IPS DF 19.7 (cell line): ENCODE data around the gene RNF152.

Experiments
- DNase-seq: peaks from one replicate; pipeline ENCODE4 v3.0.0-alpha.2; 2013; ENCODE audit warnings: low read depth, low spot score

RNF152 gene

GRCh38 chr18:61894751-61895524 lies 2.1 kb upstream of the RNF152 start:
- DNase-seq: no peak

GRCh38 chr18:61893971-61894750 lies 1.4 kb upstream of the RNF152 start:
- no peak for DNase-seq

DNA sequence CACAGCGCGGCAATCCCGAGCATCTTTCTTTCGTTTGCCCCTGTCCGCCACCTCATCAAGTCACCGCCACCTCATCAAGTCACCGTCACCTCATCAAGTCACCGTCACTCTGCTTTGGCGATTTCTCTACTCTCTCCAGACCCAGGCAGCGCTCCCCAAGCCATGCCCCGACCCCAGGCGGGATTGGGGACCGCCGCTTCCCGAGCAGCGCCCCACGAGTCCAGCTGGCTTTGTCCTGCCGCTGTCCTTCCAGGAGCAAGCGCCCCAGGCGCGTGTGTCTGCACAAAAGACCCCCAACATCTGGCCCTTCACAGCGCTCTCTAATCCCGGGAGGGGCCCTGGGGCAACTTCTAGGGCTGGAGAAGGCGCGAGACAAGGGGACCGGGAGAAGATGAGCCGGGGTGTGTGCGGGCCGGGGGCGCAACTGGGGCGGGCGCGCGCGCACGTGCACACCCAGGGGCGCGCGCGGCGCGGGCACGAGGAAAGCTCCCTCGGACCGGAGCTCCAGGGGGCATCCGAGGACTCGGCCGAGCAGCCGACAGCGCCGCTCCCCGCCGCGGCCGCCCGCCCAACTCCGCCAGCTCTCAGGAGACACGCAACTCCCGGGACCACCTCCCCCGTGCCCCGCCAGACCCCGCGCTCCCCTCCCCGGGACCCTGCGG lies 633 bp upstream of the RNF152 start:
- no peak for DNase-seq

DNA sequence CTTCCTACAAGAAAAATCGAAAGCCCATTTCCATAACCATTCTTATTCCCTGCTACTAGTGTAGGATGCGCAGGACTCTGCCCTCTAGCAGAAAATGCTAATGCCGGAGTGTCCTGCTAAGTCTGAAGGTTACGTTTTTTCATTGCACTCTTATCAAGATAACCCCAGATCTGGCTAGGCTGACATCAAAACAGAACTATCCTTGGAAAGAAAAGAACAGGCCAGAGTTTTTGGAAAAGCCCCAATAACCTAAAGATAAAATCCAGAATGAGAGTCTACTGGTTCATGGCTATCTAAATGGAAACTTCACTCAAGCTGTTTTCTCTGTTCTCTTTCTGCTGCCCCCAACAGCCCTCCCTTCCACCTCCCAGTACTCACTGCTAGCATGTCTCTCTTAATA lies 913 bp downstream of the RNF152 start:
- DNase-seq: no peak

DNA sequence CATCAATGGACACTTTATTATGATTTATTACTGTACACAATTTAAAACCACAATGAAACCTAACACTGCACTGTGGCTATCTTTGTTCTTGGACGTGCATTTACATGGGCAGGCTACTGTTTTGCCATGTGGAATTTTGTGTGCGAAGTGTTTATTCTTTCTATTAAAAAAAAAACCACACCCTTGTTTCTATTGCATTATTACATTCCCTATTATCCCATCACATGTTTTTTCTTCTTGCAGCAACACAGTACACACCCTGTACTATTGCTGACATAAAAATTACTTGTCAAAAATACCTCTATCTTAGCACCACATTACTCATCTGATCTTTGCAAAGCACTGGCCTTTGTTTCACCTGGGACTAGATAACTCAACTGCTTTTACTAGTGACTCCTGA lies 1.5 kb downstream of the RNF152 start:
- DNase-seq: no peak

- no peak for DNase-seq
Measured at GRCh38 chr18:61890344-61890743, 2.5 kb downstream of the RNF152 start.

DNA sequence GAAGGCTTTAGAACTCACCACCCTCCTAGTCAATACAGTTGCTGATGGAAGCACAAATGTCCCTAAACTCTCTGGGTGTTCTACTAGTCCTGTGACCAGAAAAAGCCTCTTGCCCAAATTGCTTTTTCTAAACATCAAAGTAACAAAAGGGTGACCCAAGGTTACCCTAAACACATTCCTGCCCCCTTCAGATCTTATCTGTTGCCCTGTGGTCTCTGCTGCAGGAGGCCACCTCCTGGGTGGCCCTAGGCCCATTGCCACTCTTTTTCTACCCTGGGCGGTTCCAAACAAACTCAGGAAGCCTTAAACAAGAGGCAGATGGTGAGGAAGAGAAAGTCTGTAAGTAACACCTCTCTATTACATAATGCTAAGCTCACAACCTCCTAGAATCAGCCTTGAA lies 3.3 kb downstream of the RNF152 start:
- no peak for DNase-seq

DNA sequence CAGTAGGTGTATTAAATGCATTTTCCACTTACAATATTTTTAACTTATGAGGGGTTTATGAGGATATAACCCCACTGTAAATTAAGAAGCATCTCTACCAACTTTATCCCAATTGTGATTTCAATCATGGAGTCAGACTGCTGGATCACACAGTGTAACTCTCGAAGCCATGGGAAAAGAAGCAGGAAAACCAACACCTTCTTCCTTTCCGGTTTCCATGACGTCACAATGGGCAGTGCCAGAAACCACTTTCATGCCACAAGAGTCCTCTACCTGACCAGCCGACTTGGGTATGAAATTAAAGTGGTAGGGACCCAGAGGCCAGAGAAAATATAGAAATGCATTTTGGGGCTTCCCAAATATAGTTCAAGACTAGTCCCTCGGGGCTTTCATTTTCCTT lies 4.2 kb downstream of the RNF152 start:
- DNase-seq: no peak

GRCh38 chr18:61887838-61888237 lies 5.0 kb downstream of the RNF152 start:
- no peak for DNase-seq

GRCh38 chr18:61883547-61883946 lies 9.3 kb downstream of the RNF152 start:
- no peak for DNase-seq

DNA sequence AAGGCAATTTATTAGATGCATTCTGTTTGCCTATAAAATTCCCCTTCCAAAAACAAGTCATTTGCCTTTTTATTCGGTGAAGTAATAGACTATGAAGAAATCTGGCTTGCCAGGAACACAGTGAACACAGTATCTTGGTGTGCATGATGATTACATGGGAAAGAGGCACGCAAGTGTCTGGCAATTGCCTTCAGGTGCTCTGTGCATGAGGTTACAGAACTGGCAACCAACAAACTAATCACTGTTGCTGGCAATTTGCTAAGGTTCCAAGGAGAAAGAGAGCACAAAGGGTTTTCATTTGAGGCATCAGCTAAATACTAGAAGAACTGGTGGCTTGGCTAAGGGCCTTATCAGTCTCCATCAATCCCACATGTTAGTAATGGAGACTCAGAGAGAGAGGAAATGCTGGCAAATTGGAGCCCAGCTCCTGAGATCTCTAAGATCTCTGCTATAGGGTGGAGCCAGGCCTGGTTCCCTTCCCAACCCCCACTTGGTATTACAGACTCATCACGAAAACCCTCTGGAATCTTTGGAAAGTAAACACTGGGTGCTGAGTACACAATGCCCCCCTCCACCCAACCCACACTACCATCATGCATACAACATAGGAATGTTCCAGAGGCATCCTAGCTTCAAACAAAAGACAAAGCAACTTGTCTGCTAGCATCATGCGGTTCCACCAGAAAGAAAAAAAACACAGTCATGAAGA lies 10.4 kb downstream of the RNF152 start:
- DNase-seq: no peak

- no peak for DNase-seq
Measured at GRCh38 chr18:61876899-61877298, 15.9 kb downstream of the RNF152 start.

DNA sequence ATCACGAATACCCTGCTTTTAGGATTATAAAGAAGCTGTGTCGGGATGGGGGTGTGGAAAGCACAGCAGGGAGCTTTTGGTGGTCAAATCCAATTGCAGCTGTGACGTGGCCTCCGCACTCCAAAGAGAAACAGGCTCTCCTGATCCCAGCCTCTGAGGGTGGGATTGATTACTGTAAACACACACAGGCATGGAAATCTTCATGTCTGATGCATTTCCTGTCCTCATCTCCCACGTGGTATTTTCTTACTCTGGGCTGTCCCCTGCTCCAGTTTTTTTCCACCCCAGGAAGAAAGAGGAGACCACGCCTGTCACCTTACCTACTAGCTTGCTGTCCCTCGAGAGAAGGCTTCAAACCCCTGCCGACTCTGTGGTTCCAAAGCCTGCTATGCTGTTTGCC lies 22.7 kb downstream of the RNF152 start:
- no peak for DNase-seq

DNA sequence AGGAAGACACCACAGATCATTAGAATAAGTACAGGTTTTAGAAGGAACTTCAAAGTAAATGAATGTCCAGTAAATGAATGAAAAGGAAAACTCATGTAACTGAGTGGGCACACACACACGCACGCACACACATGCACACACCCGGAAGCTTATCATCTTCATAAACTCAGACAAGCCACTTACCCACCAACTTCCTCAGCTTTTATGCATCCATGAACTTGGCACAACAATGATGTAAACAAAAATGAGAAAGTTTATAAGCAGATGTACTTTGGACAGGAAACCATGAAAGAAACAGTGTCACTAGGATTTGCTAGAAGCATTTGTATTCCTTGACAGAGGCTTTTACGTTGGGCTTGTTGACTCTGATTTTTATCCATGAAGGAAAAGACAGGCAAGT lies 23.2 kb downstream of the RNF152 start:
- no peak for DNase-seq

GRCh38 chr18:61865466-61866175 lies 27.2 kb downstream of the RNF152 start:
- DNase-seq: no peak

DNA sequence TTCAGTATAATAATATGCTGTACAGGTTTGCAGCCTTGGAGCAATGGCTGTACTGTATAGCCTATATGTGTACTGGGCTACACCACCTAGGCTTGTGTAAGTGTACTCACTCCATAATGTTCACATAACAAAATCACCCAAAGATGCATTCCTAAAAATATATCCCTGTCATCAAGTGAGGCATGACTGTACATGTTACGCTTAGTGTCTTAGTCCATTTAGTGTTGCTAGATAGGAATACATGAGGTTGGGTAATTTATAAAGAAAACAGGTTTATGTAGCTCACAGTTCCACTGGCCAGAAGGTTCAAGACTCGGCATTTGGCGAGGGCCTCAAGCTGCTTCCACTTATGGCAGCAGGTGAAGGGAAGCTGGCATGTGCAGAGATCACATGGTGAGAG lies 31.4 kb downstream of the RNF152 start:
- no peak for DNase-seq

GRCh38 chr18:61860302-61860701 lies 32.5 kb downstream of the RNF152 start:
- no peak for DNase-seq

- DNase-seq: no peak
Measured at GRCh38 chr18:61859113-61859512, 33.7 kb downstream of the RNF152 start.

DNA sequence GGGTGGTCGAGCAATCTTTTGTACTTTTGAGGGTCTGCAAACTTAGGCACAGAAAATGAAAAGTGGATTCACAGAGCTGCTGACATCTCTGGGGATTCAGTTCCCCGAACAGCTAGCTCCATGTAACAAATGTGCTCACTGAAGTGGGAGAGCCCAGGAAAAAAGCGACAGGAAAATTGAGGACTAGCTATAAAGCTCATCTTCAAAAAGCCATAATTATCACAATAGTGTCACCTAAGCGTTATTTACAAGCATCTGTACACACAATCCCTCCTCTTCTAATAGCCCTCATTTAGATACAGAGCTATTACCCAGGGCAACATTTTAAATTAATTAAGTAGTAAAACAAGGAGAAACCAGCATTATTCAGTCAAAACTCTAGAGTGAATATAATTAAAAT lies 36.1 kb downstream of the RNF152 start:
- no peak for DNase-seq

GRCh38 chr18:61855449-61856378 lies 37.1 kb downstream of the RNF152 start:
- no peak for DNase-seq
